Stimulated activated CD8-positive, alpha-beta memory T cell treated with anti-CD3 and anti-CD28 coated beads, Interleukin-12 subunit alpha, Interleukin-12 subunit beta, amount 100 ng/mL, for 24 hours (primary cell): ENCODE data around the gene CCNDBP1.

Experiments
- DNase-seq: peaks from one replicate; pipeline ENCODE4 v3.0.0-alpha.2; 2020; ENCODE audit errors: extremely low read depth

CCNDBP1 gene

GRCh38 chr15:43246261-43246774 lies 61.1 kb downstream of the CCNDBP1 start:
- no peak for DNase-seq
